HL-60 (cell line): ENCODE data around the gene PIP4K2A.

Experiments used
- TF ChIP-seq, protein P1 (sequence below): IDR thresholded peaks from one replicate; pipeline ENCODE4 v1.5.1; 2011; ENCODE audit warnings: low read length, control low read depth, inconsistent platforms; ENCODE audit not compliant: insufficient read depth
- TF ChIP-seq, protein P2 (sequence below): IDR thresholded peaks from 2 replicates; pipeline ENCODE4 v1.6.1; 2012; ENCODE audit warnings: low read depth; ENCODE audit not compliant: insufficient replicate concordance

DNA sequence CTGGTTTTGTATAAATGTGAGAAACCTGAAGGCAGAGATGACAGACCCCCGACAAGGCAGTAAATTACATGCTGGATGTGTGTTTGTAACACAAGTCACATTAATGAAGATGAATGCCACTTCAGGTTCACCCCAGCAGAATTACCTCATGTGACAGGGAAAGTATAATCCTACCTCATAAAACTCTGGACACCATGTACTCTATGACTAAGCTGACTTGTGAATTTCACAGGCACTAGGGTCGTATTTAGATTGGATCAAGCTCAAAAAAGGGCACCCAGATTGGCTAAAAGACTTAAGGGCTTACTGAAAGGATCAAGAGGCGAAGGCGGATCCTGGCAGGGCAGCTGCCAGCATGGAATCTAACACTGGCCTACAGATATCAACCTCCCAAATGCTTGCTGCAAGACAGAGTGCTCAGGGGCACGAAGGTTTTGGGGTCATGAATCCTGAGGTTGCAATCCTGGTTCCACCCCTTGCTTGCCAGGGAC, 161.4 kb downstream of the PIP4K2A start:
- TF ChIP-seq, protein P1, sequence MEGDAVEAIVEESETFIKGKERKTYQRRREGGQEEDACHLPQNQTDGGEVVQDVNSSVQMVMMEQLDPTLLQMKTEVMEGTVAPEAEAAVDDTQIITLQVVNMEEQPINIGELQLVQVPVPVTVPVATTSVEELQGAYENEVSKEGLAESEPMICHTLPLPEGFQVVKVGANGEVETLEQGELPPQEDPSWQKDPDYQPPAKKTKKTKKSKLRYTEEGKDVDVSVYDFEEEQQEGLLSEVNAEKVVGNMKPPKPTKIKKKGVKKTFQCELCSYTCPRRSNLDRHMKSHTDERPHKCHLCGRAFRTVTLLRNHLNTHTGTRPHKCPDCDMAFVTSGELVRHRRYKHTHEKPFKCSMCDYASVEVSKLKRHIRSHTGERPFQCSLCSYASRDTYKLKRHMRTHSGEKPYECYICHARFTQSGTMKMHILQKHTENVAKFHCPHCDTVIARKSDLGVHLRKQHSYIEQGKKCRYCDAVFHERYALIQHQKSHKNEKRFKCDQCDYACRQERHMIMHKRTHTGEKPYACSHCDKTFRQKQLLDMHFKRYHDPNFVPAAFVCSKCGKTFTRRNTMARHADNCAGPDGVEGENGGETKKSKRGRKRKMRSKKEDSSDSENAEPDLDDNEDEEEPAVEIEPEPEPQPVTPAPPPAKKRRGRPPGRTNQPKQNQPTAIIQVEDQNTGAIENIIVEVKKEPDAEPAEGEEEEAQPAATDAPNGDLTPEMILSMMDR, result no peak
- TF ChIP-seq, protein P2, sequence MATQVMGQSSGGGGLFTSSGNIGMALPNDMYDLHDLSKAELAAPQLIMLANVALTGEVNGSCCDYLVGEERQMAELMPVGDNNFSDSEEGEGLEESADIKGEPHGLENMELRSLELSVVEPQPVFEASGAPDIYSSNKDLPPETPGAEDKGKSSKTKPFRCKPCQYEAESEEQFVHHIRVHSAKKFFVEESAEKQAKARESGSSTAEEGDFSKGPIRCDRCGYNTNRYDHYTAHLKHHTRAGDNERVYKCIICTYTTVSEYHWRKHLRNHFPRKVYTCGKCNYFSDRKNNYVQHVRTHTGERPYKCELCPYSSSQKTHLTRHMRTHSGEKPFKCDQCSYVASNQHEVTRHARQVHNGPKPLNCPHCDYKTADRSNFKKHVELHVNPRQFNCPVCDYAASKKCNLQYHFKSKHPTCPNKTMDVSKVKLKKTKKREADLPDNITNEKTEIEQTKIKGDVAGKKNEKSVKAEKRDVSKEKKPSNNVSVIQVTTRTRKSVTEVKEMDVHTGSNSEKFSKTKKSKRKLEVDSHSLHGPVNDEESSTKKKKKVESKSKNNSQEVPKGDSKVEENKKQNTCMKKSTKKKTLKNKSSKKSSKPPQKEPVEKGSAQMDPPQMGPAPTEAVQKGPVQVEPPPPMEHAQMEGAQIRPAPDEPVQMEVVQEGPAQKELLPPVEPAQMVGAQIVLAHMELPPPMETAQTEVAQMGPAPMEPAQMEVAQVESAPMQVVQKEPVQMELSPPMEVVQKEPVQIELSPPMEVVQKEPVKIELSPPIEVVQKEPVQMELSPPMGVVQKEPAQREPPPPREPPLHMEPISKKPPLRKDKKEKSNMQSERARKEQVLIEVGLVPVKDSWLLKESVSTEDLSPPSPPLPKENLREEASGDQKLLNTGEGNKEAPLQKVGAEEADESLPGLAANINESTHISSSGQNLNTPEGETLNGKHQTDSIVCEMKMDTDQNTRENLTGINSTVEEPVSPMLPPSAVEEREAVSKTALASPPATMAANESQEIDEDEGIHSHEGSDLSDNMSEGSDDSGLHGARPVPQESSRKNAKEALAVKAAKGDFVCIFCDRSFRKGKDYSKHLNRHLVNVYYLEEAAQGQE, result no peak
